GM21786 (cell line): ENCODE data around the gene SIK1.
A peak's percentile ranks its signal among the peaks of the same experiment; 100 is the strongest.
"Not testable (repeated sequence)": the region's sequence is repeated elsewhere in the genome, so short reads cannot be mapped to it uniquely, and the experiment has no call there.

ENCODE experiments used
- ATAC-seq: cut with Tn5 transposase; IDR thresholded peaks from one replicate; pipeline ENCODE4 v1.9.1; 2021; ENCODE audit not compliant: unreplicated experiment

Gene SIK1

DNA sequence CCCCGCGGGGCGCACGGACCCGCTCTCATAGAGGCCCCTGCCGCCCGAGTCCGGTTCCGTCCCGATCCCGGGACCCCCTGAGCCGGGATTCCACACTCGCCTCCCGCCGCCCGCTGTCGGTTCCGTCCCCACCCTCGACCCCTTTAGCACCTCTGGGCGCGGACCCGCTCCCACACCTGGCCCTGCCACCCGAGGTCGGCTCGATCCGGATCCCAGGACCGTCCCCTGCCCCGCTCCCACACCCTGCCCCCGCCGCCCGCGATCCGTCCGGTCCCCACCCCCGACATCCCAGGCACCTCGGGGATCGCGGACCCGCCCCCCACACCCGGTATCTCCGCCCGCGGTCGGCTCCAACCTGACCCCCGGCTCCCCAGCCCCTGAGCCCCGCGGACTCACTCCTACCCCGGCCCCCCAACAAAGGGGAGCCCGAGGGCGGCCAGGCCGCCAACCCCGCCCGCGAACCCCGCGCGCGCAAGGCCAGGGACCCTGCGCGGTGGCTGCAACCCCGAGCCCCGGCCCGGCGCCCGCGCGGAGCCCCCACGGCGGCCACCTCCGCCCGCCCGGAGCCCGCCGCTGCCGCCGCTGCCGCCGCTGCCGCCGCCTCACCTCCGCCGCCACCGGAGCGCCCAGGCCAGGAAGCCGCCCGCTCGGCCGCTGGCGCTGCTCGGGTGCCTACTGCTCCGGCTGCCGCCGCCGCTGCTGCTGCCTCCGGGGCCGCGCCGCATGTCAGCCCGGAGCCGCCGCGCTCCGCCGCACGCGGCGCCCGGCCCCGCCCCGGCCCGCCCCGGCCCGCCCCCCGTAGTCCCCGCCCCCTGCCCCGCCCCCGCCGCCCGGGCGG lies at the start of gene SIK1:
Gene SIK1 (minus strand): TSS at position 728 of the 838 bp plus-strand sequence. CDS start 953 bp downstream, outside the sequence.
- peak; percentile 27 for ATAC-seq

DNA sequence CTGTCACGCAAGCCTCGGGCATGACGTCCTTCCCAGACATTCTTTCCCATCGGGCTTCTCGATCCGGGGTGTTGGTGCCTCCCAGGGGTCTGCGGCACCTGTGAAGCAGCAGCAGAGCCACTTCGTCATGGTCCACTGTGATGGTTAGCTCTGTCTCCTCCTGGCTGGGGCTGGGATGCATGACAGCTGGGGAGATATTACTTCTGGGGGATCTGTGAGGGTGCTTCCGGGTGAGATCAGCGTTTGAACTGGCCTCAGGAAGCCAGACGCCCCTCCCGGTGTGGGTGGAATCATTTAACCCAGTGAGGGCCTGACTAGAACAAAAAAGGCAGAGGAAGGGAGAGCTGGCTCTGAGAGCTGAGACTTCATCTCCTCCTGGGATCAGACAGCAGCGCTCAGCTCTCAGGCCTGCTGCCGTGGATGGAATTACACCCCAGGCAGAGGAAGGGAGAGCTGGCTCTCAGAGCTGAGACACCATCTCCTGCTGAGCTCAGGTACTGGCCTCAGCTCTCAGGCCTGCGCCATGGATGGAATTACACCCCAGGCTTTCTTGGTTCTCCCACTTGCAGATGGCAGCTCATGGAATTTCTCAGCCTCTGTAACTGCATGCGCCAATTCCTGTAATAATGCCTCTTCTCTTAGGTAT lies 44.8 kb upstream of the SIK1 start:
- not testable (repeated sequence) for ATAC-seq

DNA sequence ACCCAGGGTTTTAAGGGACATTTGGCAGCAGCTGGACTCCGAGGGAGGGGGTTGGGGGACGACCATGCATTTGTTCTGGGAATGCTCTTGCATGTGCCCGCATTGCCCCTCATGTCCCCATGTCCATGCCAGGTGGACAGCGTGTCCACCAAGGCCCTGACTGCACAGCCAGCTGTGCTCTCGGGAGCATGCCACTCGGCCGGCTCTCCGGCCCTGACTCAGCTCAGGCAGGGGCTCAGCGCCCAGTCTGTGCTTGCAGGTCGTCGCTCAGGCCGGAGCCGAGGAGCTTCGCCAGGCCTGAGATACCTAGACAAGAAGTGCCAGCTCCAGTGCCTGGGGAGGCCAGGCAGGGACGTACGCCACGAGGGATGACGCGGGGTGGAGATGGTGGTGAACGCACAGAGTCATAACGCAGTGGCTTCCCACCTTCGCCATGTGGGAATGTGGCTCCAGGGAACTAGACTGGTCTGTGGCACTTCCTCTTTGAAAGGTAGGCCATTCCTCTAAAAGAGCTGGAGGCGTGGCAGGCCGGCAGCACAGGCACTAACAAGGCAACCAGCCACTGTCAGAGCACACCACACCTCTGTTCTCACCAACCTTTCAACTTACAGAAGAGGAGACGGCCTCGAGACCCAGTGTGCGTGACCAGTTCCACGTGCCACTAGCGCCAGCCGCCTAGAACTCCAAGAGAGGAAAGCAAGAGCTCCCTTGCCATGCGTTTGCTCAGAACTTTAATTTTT lies 43.0 kb upstream of the SIK1 start:
- not testable (repeated sequence) for ATAC-seq

DNA sequence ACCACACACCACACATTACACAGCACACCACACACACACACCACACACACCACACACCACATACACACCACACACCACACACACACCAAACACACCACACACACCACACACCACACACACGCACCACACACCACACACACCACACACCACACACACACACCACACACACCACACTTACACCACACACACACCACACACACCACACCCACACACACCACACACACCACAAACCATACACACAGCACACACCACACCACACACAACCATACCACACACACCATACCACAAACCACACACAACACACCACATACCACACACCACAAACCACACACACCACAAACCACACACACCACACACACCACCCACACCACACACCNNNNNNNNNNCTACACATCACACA lies 40.9 kb upstream of the SIK1 start:
- no peak for ATAC-seq

DNA sequence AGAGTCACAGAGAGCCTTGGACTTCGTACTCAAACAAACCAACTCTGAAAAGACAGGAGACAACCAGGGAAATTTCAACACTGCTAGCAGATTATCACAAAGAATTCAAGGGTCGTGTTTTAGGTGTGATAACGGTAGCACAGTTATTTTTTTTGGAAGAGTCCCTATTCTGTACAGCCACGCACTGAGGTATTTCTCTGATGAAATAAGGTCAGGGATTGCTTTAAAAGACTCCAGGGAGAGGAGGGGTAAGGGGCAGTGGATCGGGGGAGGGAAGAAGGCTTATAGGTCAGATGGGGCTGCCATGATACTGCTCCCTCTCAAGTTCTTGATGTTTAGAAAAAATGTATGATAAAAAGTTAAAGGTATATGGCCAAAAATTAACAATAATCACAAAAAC lies 38.2 kb upstream of the SIK1 start:
- ATAC-seq = not testable (repeated sequence)

DNA sequence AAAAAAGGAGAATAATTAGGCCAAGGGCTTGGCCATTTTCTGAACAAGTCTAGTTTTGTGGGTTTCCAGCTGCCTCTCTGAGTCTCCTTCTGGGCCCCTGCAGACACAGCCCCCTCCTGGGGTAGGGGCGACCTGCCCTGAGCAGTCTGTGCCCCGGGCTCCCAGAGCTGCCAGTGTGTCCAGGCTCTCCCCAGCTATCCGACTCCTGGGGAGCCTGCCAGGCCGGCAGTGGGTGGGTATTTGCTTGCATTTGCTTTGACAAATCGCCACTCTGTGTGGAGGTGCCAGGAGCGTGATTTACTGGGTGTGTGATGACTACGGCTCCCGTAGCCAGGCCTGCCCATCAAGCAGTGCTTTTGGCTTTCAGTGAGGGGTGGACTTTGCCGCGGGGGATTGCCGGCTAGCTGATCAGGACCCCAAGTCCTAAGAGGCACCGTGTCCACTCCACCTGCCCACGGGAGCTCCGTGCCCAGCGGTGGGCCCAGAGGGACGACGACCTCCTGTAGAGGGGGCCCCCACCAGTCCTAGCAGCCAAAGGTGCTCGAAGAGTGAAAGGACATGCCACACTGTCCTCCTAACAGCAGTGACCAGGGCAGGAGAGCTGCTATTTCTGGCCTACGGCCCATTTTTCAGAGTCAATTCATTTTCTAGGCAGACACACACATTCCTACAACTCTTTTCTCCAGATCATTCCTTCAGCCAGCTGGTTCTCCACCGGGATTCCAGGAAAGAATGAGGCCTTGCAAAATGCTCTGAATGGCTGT lies 36.7 kb upstream of the SIK1 start:
- ATAC-seq = not testable (repeated sequence)

DNA sequence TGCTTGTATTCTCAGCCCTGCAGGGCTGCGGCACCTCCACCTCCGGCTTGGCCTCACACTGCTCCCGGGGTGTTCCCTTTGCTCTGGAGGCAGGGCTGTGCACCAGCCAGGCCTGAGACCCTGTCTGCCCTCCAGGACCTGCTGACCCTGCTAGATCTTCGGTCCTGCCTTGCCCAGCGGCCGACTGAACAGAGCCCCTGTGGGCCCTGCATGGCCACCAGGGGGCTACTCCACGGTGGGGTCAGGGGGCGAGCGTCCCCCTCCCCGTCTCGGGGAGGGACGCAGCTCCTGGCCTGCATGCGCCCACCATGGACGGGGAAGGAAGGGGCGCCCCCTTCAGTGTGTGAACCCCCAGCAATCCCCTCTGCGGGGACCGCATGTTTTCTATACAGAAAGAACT lies 36.0 kb upstream of the SIK1 start:
- not testable (repeated sequence) for ATAC-seq

DNA sequence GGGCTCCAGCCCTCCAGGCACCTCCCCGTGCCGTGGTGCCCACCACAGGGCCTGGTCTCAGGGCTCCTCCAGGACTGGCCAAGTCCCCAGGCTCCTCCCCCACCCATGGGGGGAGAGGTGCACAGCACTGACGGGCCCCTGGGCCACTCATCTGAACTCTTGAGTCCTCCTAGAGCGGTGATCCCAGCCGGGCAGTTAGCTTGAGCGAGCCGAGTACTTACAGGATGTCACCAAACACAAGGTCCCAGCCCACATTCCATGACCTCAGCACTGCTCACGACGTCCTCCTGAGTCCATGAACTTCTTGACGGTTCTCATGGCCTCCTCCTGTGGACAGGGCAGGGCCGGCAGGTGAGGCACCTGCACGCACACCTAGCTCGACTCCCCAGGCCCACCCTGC lies 33.5 kb upstream of the SIK1 start:
- not testable (repeated sequence) for ATAC-seq

DNA sequence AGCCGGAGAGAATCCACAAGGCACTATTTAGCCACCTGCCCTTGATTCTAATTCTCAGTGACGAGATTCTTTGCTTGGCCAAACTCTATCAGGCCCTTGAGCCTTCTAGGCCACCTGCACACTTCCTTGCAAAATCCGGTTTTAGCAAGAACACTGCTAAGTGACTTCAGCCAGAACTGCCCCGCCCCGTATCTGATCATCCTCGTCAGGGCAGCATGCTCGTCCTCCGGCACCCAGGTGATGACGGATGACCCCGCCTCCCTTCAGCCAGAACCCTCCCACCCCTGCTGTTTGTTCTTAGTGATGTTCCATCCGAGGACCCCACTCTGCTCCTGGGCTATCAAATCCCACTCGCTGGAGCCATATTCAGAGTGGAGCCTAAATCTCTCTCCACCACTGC lies 32.1 kb upstream of the SIK1 start:
- ATAC-seq = not testable (repeated sequence)

DNA sequence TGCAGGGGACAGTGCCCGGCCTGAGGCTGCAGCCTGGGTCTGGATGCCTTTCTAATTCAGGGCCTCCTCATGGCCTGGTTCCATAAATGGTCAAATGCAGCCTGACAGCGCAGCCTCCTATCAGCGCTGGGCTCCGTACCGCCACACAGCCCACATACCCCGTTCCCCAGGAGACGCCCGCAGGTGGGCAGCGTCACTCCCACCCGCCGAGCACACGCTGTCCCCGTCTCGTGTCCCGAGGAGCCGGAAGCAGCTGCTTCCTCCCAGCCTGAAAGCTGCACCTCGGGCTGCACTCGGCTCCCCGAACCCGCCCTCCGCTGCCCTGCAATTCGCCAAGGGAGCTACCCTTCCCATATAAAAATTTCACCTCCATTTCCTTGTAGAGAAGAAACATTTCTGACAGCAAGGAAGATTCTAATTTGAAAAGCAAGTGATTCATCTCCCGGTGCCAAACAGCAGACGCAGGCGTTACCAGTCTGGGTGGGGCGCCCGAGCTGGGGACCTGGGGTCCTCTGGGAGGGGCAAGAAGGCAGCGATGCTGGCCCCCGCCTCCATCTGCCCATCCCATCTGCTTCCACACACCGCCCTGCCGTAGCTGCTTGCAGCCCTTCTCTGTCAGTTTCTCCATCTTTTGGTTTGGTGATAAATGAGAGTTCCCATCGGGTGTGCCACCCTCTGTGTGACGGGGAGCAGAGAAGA lies 29.8 kb upstream of the SIK1 start:
- ATAC-seq = not testable (repeated sequence)

DNA sequence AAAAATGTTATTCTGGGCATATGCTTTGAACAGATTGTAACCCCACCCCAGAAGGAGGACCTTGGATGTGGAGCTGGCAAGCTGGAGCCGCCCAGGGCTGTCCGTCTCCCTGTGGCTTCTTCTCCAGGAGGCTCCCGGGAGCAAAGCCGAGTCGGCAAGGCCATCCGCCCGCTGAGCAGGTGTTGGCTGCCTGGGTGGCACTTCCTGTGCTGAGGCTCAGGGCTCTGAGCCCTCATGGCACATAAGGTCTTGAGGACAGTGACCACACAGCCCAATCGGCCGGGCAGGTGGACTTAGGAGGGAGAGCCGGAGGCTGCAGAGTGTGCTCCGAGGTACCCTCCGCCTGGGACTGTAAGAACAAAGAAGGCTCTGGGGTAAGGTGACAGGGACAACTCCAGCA lies 28.8 kb upstream of the SIK1 start:
- not testable (repeated sequence) for ATAC-seq

DNA sequence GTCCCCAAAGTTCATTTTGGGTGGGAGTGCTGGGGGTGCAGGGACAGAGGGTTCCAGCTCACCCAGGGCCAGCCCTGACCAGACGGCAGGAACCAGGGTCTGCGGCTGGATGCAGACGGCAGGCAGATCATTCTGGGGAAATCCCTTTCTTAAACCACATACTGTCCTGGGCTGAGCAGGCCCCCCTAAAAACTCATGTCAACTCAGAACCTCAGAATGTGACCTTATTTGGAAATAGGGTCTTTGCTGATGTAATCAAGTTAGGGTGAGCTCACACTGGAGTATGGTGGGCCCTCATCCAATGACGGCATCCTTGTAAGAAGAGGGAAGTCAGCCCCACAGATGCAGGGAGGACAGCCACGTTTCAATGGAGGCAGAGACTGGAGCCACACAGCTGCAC lies 27.2 kb upstream of the SIK1 start:
- not testable (repeated sequence) for ATAC-seq

DNA sequence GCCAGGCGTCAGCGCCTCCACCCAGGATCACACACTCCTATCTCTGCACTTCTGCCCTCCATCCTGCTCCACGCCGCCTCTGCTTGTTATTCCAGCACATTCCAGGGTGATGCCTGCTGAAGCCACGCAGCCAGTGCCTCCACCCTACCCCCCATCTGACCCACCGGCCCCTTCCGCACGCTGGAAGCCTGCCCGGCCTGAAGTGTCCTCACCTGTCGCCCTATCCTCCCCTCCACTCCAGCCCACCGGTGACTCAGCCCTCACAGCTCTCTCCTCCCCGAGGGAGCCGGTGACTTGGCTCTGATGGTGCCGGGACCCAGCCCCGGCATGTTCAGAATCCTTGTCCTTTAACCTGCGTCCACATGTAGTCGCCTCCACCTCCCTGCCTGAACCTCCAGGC lies 24.9 kb upstream of the SIK1 start:
- not testable (repeated sequence) for ATAC-seq

DNA sequence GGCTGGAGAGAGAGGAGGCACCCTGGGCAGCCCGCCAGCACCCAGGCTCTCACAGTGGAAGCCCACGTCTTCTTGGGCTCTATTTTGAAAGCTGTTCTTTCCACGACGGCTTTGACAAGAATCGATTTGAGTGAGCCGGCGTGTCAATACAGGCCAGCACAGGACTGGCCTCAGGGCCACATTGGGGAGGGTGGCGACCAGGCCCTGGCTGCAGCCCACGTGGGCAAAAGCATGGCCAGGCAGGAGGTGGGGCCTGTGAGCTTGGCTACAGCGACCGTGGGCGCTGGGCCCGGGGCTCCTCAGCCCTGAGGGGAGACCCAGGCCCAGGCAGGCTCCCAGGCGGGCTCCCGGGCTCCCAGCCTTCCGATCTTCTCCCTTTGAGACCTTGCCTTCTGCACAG lies 23.4 kb upstream of the SIK1 start:
- ATAC-seq = not testable (repeated sequence)

DNA sequence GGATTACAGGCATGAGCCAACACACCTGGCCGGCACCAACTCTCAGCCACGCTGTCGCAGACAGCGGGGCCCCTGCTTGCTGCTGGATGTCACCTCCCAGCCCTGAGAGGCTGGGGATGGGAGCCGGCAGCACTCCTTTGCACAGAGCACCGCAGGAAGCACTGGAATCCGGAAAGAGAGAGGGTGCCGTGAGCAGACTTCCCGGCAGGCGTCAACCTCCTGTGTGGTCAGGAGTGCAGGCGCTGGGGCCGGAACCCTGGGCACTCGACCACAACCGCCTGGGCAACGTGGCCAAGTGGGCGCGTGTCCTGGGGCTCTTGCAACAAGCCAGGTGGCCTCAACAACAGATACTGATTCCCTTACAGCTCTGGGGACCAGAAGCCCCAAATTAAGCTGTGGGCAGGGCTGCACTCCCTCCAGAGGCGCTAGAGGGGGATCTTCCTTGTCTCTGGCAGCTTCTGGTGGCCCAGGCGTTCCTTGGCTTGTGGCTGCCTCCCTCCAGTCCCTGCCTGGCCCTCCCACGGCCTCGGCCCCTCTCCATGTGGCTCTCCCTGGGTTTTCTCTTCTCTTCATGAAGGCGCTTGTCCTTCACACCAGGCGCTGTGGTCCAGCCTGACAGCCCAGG lies 20.5 kb upstream of the SIK1 start:
- ATAC-seq = not testable (repeated sequence)

DNA sequence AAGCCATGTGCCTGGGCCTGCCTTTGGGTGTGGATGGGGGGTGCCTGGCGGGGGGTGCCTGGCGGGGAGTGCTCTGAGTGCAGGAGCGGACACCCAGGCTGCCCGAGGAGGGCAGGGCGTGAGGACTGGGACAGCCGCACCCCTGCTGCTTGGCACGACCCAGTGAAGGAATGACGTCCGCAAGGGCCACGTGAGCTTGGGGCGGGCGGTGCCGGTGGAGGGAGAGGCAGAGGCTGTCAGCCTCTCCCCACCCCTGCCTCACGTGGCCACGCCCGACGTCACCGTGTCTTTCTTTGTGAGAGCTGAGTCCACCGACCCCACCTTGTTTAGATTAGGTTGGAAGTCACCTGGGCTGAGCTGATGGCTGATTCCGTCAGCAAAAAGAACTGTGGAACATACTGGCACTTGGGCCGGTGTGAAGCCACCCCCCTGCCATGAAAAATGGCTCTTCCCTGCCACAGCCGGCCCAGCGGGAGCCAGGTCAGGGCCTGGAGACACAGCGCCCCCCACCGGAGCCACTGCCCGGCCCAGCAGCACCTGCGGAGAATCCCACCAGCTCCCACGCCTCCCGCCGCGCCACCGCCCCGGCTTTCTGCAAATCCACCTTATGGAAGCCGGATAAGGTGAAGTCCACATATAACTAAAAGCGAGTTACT lies 19.5 kb upstream of the SIK1 start:
- not testable (repeated sequence) for ATAC-seq

DNA sequence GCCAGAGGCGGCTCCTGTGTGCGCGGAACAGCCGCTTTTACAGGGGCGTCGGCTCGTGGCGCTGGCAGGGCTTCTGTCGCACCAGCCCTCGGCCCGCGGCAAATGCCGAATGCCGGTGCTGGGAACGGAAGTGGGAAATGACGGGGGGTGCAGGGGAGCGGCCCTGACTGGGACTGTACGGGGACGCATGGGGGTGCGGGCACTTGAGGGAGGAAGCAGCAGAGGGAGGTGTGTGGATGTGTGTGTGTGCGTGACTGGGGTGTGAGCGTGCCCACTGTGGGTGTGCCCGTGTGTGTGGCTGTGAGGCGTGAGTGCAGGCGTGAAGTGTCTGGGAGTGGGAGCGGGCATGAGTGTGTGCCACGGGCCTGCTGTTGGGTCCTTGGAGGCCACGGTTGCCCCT lies 17.6 kb upstream of the SIK1 start:
- not testable (repeated sequence) for ATAC-seq

DNA sequence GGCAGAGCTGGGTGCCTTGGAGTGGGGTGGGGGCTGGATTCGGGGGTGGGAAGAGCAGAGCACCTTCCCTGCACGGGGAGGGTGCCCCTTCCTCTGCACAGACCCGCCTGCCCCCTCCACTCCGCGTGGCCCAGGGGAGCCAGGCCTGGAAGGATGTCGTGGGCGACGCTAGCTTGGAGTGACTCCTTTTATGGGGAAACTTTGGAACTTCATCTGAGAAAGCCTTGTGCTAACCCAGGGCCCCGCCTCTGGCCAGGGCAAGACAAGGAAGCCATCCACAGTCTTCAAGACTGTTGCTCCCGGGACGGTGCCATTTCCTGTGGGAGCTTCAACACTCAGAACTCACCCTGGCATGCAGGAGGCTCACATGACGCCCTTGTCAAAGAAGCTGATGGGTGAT lies 15.6 kb upstream of the SIK1 start:
- not testable (repeated sequence) for ATAC-seq
